Suprapubic skin (tissue), 4 donors: ENCODE data around the gene SERTAD4. TPM values are rescaled to one million over a fixed set of nuclear protein-coding genes. Genes with fewer than 3 reads are reported as not detected.

ENCODE experiments used
- DNase-seq, 2 donors: peaks; one replicate each; pipeline ENCODE4 v3.0.0-alpha.2; 2019; ENCODE audit warnings: low spot score in 2 of 2
- H3K27ac ChIP-seq: fragments of 200-600 bp; sonication (generic); one replicate; pipeline ENCODE4 v1.5.1; 2019
- H3K27me3 ChIP-seq: fragments of 200-600 bp; sonication (generic); one replicate; pipeline ENCODE4 v1.5.1; 2019
- H3K36me3 ChIP-seq: fragments of 200-600 bp; sonication (generic); one replicate; pipeline ENCODE4 v1.5.1; 2019
- H3K4me1 ChIP-seq: fragments of 200-600 bp; sonication (generic); one replicate; pipeline ENCODE4 v1.5.1; 2019
- H3K4me3 ChIP-seq: fragments of 200-600 bp; sonication (generic); one replicate; pipeline ENCODE4 v1.5.1; 2019; ENCODE audit warnings: mild to moderate bottlenecking
- H3K9me3 ChIP-seq: fragments of 200-600 bp; sonication (generic); one replicate; pipeline ENCODE4 v1.5.1; 2019
- CTCF ChIP-seq, 2 donors: fragments of 200-600 bp in 1 of 2; fragments of 450-650 bp in 1 of 2; sonication (generic) in 1 of 2; IDR thresholded peaks; one replicate each; pipeline ENCODE4 v1.5.1; 2016 to 2019; ENCODE audit warnings: antibody characterized with exemption in 2 of 2, mild to moderate bottlenecking in 1 of 2, moderate library complexity in 1 of 2
- EP300 ChIP-seq: sonication (generic); formaldehyde crosslinking; IDR thresholded peaks from one replicate; pipeline ENCODE4 v1.6.1; 2017; ENCODE audit warnings: antibody characterized with exemption
- POLR2A ChIP-seq, 2 donors: fragments of 450-650 bp; IDR thresholded peaks; one replicate each; pipeline ENCODE4 v1.6.1; 2017; ENCODE audit warnings: antibody characterized with exemption in 2 of 2, mild to moderate bottlenecking in 2 of 2, moderate library complexity in 2 of 2
- POLR2AphosphoS5 ChIP-seq, 3 donors: sonication (generic); formaldehyde crosslinking; IDR thresholded peaks; one replicate each; pipeline ENCODE4 v1.6.1; 2017; ENCODE audit warnings: antibody characterized with exemption in 3 of 3
- WGBS: methylation state at CpG from one replicate; pipeline ENCODE4 v1.1.5; 2018; 5-methylcytosine and 5-hydroxymethylcytosine counted together
- total RNA-seq, 4 donors: library from RNA; depleted of rRNA; stranded (reverse); fragments of >200 nt; gene quantifications; one replicate each; pipeline ENCODE4 v1.1.0, GENCODE V29; 2016

Gene SERTAD4
- total RNA-seq, 4 donors from 2014 or later, result 8.5 to 24.1 (median 16.8) TPM

- DNase-seq, result no peak
- Histone ChIP-seq H3K36me3 (no peaks in the 10 kb centered on the region), H3K27ac (no peak overlapping the region), H3K4me1 (peaks cover 20% of the 10 kb centered on the region), H3K27me3 (peaks cover 7% of the 10 kb centered on the region), H3K4me3 (no peak overlapping the region), H3K9me3 (no peaks in the 10 kb centered on the region)
- no peak for TF ChIP-seq EP300
- no peak for TF ChIP-seq POLR2AphosphoS5 (IDR thresholded peaks at IDR 0.05)
- no peak for TF ChIP-seq POLR2A (IDR thresholded peaks at IDR 0.05)
- TF ChIP-seq CTCF (IDR thresholded peaks at IDR 0.05), result no peak
- WGBS, result 76% methylated on average over 1 of the region's 1 CpG
These were observed 4.4 kb upstream of the SERTAD4 start for GRCh38 chr1:210228158-210228557.

GRCh38 chr1:210230149-210230695 lies 2.4 kb upstream of the SERTAD4 start:
- Histone ChIP-seq H3K4me1 (peaks cover 31% of the 10 kb centered on the region), H3K36me3 (no peaks in the 10 kb centered on the region), H3K27ac (no peak overlapping the region), H3K4me3 (no peak overlapping the region), H3K9me3 (no peaks in the 10 kb centered on the region), H3K27me3 (peaks cover 7% of the 10 kb centered on the region)
- no peak for TF ChIP-seq EP300
- no peak for DNase-seq

DNA sequence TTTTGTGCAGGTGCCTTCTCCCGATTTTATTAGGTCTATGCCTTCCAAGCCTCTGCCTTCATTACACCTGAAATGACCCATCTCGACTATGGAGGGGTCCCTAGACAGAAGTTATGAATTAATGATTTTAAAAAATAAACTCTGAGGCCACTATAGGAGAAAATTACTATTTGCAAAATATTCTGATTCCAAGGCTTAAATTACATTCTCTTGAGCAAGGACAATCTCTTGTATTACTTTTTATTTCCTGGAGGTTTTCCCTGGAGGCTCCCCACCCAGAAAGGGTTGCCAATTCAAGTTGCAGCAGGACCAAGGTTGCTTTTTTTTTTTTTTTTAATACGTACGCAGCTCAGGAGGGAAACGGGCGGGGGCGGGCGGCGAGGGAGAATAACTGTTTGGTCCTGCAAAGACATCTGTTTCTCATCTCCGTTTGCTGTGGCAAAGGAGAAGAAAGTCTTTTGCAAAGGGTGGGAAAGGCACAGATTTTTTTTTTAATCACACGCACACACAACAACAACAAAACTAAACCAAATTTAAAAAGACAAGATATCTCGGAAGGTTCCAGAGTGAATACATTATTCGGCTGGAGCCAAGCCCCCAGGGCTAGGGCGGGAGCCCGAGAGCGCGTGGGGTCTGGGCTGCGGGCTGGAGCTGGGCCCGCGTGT lies 618 bp upstream of the SERTAD4 start:
- WGBS, result 3% methylated on average over 17 of the region's 20 CpGs
- Histone ChIP-seq H3K27me3 (peaks cover 7% of the 10 kb centered on the region), H3K27ac (peak overlapping the region; percentile 93), H3K4me1 (peaks cover 44% of the 10 kb centered on the region), H3K9me3 (no peaks in the 10 kb centered on the region), H3K36me3 (no peaks in the 10 kb centered on the region), H3K4me3 (peak overlapping the region; percentile 91)
- DNase-seq, result no peak
- TF ChIP-seq CTCF (IDR thresholded peaks at IDR 0.05) (no peak), EP300 (no peak), POLR2AphosphoS5 (IDR thresholded peaks at IDR 0.05) (no peak)

GRCh38 chr1:210233216-210233494 lies 559 bp downstream of the SERTAD4 start:
- WGBS, result no CpG with 5 or more reads among the region's 26 CpGs
- Histone ChIP-seq H3K4me1 (peaks cover 56% of the 10 kb centered on the region), H3K9me3 (no peaks in the 10 kb centered on the region), H3K4me3 (peak overlapping the region; percentile 91), H3K27ac (peak overlapping the region; percentile 93), H3K36me3 (no peaks in the 10 kb centered on the region), H3K27me3 (peaks cover 7% of the 10 kb centered on the region)
- peak in 1 of 2 donors; percentile 62 for DNase-seq
- TF ChIP-seq POLR2A (IDR thresholded peaks at IDR 0.05) (no peak), POLR2AphosphoS5 (IDR thresholded peaks at IDR 0.05) (no peak), EP300 (no peak), CTCF (IDR thresholded peaks at IDR 0.05) (no peak)

DNA sequence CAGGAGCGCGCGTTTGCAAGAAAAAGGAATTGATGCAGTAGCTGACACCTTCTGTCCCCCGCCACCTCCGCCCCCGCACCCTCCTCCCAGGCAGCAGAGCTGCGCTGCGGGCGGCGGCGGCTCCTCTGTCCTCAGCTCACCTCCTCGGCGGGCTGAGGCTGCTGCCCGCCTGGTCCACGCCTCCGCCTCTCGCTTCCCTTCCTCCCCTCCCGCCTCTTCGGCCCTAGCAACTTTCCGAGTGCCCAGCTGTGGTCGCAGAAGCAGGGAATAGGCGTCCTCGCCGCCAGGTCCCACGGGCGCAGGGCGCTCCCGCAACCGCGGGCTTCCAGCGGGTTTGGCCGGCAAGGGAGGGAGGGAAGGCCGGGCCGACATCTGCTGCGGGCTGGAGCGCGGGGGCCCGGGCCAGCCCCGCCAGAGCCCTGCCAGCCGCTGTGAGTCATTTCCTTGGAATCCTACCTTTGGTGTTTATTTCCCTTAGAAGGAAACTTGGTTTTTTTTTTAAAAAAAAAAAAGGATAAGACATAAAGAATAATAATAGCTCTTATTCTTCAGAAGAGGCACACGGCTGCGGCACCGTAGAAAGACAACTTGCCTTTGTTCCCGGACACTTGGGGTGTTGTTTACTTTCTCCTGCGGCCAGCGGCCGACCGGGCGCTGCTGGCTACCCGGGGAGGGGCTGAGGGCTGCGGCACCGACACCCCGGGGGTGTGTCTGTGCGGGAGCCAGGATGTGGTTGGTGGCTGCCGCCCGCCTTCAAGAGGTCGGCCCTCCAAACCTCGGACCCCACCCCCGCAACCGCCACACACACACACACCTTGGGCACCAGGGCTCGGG lies 1.1 kb downstream of the SERTAD4 start:
- H3K27me3 ChIP-seq, result peaks cover 7% of the 10 kb centered on the region
- no peaks in the 10 kb centered on the region for H3K36me3 ChIP-seq
- peaks cover 62% of the 10 kb centered on the region for H3K4me1 ChIP-seq
- peak overlapping the region; percentile 91 for H3K4me3 ChIP-seq
- TF ChIP-seq EP300 (no peak), POLR2AphosphoS5 (IDR thresholded peaks at IDR 0.05) (peak in 1 of 3 donors; percentile 12)
- 3% methylated on average over 42 of the region's 61 CpGs for WGBS
- DNase-seq, result no peak
- H3K9me3 ChIP-seq, result no peaks in the 10 kb centered on the region
- H3K27ac ChIP-seq, result peak overlapping the region; percentile 93

DNA sequence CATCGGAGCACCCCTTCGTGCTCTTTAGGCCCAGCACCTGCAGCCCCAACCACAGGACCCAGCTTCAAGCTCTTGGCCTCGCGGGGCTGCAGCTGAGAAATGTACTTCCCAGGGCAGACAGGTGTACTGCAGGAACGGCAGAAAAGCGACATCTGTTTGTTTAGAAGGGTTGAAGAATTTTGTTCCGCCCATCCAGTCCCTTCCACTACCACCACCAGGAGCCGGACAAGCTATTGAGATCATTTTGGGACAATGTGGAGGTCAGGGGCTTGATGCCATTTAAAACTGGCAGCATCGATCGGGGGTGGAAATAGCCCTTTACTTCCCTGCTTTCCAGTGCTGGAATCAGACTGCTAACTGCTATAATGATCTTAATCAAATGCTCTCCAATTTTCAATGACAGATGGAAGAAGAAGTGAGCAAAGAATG lies 1.7 kb downstream of the SERTAD4 start:
- Histone ChIP-seq H3K9me3 (no peaks in the 10 kb centered on the region), H3K27me3 (peaks cover 7% of the 10 kb centered on the region), H3K36me3 (no peaks in the 10 kb centered on the region), H3K4me3 (peak overlapping the region; percentile 91), H3K4me1 (peaks cover 68% of the 10 kb centered on the region), H3K27ac (peak overlapping the region; percentile 93)
- TF ChIP-seq POLR2AphosphoS5 (IDR thresholded peaks at IDR 0.05), result no peak
- no peak for TF ChIP-seq POLR2A (IDR thresholded peaks at IDR 0.05)
- no peak for TF ChIP-seq CTCF (IDR thresholded peaks at IDR 0.05)
- TF ChIP-seq EP300, result no peak
- no peak for DNase-seq
- WGBS, result 33% methylated on average over 9 of the region's 10 CpGs
